Measurements from ENCODE around the gene FBXW7.

FBXW7 gene

DNA sequence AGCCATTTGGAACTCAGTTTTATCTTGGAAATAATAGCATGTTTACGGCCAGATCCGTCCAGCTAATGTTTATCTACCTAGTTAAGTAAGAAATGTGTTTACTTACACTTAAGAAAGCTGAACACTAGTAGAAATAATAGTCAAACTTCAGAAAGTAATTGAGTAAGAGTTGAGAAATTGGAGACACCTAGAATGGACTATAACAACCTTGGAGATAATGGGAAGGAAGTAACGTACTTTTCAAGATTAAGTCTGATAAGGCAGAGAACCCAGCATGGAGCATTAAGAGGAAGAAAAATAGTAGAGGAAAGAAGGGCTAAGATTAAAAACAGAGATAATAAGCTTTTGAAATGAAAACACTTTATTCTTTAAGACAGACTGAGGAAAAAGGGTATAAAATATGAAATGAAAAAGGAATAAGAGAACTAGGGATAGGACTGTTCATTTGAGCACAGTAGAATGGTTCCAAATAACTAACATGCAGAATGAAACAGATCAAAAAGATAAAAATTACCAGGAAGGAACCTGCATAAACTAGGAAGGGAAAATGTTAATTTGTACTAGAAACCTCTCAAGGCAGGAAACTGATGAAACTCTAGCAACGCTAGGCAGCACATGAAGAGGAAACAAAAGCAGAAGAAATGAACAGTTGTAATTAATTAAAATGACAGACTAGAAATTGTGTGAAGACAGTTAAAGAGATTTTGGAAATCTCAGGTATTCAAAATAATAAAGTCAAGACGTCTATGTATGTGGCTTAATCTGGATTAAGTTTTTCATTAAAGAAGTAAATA lies 71.7 kb downstream of the FBXW7 start:
- no peak for DNase-seq

DNA sequence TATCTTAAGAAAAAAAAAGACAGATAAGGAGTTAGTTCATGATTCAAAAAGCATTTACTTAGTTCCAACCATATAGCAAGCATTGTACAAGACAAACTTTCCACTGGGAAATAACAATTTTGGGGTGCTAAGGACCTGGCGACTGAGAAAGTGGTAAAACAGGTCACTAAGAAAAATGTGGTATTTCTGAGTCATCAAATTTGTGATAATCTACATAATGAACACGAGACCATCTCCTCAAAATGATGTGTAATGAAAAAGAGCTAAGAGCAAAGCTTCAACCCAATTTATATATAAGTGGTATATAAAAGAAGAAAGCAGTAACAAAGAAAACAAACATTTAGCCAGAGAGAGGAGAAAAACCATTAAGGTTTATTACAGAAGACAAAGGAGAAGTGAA lies 72.3 kb downstream of the FBXW7 start:
- DNase-seq = no peak

DNA sequence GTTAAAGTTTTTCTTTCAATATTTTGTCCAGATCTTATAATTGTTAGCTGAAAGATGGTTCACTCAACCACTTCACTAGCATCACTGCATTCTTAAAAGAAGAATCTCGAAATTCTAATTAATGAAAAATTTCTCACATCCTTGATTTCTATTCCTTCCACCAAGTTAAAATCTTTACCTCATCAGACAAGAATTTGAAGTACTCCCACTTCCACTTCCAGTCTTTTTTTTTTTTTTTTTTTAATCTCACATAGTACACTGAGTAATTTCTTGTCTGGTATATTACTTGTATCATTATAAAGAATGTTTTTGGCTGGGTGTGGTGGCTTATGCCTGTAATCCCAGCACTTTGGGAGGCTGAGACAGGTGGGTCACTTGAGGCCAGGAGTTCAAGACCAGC lies 73.2 kb downstream of the FBXW7 start:
- DNase-seq = no peak

DNA sequence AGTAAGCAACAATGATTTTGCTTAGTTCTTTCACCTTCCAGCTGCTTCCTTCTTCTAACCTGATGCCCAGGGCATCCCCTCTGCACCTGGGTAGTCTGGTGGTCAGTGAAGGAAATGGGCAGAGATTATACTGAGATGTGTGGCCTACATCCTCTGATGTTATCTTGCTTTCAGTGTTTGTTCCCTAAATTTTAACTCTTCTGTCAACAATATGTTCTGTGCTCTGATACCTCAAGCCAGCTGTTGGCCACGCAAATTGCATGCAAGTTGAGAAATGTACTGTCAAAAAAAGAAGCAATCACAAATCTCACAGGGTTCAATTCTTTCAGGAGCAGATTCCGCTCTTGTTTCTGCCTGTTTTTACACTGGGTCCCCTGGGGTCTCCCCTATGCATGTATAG lies 73.8 kb downstream of the FBXW7 start:
- no peak for DNase-seq

DNA sequence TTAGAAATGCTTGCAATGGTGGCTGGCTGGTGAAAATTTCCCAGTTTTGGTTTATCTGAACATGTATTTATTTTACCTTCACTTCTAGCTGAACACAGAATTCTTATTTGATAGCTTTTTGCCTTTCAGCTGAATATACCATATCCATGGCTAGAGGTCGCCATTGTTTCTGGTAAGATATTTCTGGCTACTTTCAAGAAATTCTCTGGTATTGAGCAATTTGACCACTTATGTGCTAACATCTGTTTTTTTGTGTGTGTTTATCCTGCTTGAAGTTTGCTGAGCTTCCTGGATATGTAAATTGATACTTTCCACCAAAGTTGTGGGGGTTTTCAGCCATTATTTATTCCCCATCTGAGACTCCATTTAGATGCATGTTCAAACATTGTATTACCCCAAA lies 75.4 kb downstream of the FBXW7 start:
- DNase-seq = no peak

DNA sequence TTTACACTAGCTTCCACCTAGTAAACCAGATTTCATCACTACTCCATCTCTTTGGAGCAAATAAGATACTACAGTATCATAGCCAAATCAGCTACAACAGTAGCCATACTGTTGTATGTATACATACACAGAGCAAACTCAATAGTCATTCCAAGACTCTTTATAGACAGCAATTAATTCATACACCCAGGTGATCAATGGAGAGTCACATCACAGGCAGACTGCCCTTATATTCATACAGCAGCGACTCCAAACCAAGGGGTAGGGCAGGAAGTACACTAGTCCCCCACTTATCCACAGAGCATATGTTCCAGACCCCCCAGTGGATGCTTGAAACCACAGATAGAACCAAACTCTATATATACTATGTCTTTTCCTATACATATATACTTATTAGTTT lies 76.6 kb downstream of the FBXW7 start:
- no peak for DNase-seq

DNA sequence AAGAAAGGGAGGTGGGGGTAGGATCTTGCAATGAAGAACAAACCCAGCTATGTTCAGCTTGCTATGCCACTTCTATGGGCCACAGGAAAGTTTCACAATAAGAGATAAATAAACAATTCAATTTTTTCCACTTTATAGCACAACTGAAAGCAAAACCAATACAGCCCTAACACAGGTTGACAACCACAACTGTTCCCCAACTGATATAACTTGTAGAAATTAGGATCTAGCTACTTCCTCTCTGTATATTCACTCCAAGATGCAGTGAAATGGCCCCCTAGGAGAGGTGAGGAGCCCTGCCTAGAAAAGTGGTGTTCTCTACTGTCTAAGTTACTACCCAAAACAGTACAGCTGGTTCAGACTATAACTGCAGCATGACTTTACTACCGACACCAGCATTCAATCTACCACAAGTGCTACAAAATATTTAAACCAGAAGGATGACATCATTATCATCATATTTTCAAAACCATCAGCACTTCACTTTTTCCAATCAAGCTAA lies 77.0 kb downstream of the FBXW7 start:
- DNase-seq = no peak

DNA sequence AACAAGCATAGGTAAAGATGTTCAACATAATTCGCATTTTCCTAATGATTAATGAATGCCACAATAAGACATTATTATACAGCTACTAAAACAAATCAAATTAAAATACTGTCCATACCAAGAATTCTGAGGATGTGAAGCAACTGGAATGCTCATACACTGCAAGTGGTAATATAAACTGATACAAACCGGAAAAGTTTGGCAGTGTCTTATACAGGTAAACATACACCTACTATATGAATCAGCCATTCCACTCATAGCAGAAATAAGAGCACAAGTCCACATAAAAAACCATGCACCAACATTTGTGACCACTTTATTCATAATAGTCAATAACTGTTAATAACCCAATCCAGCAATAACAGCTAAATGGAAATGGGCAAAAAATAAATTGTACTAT lies 79.3 kb downstream of the FBXW7 start:
- DNase-seq = no peak

DNA sequence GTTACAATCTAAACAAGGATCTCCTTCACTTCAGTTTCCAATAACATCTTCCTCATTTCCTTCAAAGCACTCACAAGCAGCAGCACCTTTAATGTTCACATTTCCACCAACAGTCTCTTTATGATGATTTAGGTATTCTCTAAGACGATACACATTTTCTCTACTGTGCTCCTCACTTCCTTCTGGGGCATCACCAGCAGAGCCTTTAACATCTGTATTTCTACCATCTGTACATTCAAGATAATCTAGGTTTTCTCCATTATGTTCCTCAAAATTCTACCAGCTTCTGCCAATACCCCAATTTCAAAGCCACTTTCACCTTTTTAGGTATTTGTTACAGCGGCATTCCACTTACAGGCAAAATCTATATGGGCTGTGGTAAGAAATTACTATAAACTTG lies 80.6 kb downstream of the FBXW7 start:
- no peak for DNase-seq

DNA sequence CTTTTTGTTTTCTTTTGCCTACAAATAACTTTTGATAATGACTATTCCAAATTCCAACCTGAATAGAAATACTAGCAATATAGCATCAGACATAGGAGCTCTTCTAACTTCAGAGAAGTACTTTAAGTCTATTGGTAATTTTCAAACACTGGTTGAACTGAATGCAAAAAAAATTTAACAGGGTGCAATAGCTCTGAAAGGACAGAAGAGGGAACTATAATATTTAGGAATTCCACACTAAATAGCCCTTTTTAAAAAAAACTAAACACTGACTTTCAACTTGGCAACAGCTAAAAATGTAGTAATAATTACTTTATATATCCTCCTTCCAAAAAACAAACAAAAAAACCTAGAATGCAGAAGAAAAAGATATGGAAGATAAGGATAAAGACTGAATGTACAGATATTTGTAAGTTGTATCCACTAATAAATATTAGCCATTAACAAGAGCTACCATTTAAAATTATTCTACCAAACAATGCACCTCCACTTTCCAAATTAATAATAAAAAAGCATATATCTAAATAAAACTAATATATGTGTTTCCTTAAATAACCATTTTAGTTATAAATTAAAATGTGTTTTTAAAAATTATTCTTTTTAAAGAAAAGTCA lies 81.4 kb downstream of the FBXW7 start:
- no peak for DNase-seq

DNA sequence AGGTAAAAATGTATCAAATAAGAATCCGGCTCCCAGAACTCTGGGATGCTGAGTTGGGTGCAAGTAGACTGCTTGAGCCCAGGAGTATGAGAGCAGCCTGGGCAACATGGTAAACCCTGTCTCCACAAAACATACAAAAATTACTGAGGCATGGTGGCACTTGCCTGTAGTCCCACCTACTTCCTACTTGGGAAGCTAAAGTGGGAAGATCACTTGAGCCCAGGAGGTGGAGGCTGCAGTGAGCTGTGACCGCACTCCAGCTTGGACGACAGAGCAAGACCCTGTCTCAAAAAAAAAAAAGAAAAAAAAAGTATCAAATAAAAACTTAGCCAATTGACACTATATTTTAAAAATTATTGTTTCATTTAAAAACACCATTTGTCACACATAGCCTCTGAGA lies 84.4 kb downstream of the FBXW7 start:
- DNase-seq = no peak

DNA sequence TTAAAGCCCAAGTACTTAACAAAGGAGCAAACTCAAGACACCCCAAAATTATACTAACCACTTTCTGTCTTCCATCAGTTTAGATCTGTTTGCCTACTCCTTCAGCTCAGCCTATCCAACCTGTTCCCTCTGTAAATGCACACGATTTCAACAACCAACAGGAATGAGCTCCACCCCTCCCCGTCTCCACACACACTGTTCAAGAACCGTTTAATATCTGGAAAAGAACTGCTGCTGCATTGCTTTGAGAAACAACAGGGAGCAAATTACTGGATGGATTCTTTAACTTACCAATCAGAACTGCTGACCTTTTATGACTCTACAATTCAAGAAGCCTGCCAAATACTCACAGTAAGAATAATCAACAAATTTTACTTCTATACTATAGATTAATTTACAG lies 87.0 kb downstream of the FBXW7 start:
- no peak for DNase-seq

DNA sequence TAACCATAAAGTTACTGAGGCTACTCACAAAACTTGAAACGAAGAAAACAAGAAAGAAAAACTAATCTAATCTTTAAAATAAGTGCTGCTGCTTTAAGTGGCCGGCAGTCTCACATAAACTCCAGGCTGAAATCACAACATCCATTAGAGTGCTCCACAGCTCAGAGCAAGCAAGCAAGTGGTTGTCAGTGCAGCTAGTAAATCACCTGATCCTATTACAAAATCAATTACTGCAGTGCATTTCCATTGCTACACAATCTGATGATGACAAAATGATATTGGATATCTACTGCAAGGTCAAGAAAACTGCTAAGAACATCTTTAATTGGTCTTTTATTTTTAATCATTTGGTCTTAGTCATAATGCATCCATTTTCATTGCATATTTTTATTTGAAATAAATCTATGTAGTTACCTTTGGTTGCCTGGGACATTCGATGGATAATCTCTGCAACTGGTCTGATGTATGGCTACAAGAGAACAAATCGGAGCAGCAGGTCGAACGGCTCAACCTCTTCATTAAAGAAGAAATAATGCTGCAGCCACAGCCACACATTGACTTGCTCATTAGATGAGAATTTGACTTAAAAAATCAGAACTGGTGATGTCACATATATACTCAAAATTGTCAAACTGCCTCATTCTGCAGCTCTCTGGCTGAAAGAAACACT lies 87.7 kb downstream of the FBXW7 start:
- DNase-seq = no peak

DNA sequence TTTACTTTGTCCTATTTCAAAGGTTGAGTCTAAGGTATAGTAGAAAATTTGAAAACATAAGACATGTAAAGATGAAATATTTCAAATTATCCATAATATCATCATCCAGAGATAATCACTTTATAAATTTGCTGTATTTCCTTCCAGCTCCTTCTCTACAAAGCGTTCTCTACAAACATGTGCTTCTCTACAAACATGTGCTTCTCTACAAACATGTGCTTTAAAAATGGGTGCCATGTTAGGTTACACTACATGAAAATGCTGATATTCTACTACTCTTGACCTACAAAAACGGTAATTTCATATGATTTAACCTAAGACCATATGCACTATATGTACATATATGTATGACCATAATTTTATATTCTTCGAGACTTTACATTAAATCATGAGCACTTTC lies 92.0 kb downstream of the FBXW7 start:
- no peak for DNase-seq

DNA sequence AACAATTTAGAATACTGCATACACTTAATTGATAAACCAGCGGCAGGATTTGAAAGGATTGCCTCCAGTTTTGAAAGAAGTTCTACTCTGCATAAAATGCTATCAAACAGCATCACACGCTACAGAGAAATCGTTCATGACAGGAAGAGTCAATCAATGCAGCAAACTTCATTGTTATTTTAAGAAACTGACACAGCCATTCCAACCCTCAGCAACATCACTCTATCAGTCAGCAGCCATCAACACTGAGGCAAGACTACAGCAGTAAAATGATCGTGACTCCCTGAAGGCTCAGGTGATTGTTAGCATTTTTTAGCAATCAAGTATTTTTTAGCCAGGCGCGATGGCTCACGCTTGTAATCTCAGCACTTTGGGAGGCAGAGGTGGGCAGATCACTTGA lies 98.3 kb downstream of the FBXW7 start:
- DNase-seq = no peak

DNA sequence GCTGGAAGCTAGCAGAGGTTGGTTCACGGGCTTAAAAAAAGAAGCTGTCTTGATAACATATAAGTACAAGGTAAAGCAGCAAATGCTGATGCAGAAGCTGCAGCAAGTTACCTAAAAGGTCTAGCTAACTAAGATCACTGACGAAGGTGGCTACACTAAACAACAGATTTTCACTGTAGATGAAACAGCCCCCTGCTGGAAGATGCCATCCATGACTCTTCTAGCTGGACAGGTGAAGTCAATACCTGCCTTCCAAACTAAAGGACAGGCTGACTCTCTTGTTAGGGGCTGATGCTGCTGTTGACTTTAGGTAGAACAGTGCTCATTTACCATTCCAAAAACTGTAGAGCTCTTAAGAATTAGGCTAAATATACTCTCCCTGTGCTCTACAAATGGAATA lies 99.5 kb downstream of the FBXW7 start:
- DNase-seq = no peak

DNA sequence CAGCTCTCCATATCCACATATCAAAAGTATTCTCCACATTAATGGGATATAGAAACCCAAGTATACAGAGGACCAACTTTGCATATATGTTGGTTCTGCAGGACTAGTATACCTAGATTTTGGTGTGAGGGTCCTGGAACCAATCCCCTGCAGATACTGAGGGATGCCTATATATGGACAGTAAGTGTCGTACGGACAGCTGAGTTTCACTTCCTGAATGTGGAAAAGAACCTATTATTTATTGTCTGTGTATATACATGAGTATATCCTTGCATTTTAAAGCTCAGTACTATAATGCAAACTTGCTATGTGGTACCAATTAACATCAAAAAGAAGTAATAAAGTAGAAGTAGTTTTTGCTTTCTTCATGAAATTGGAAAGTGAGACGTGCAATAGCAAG lies 101.9 kb downstream of the FBXW7 start:
- DNase-seq = no peak

DNA sequence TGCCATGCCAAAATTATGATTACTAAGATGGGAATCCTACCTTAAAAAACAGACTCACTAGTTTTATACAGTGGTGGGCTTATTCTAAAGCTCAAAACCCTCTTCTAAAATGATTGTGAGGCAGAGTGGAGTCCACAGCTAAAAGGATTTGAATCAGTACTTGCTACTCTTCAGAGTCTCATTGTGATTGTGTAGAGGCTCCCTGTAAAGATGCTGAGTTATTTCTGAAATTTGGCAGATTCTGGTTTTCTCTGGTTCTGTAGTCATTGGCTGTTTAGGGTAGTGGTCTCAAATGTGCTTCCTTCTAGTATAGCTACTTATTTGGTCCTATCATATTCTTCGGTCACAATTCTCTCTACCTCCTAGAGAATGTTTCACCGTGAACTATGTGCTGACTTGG lies 104.1 kb downstream of the FBXW7 start:
- DNase-seq = no peak

DNA sequence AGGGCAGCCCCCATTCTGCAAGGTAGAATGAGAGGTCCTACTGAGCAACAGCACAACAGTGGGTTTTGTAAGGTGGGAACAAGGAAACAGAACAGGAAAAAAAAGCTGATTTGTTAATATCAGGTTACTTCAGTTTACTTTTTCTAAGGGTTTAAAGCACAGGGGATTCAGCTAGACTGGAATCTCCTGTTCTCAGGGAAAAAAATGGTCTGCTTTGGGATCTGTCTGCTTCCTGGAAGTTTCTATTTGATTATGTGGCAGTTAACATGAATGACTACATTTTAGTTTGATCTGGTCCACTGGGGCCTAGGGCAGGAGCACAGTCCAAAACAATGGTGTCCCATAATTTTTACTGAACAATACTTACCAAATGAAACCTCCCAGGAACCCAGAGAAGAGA lies 104.6 kb downstream of the FBXW7 start:
- no peak for DNase-seq

DNA sequence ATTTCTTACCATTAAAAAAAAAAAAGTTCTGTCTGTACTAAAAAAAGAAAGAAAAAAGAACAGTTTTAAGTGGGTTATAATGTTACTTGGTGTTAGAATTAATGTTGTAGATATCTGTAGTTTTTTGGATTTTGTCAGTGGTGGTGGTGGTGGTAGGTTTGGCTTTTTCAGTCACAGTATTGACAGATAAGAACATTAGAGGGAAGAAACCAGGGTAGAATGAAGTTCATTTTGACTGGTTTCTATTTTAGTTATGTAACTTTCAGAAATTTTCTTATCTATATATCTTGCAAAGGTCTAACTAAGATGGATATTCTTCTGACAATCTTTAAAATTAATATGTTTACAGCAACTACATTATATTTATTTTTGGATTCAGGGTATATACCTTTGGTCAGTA lies 105.4 kb downstream of the FBXW7 start:
- DNase-seq = no peak

DNA sequence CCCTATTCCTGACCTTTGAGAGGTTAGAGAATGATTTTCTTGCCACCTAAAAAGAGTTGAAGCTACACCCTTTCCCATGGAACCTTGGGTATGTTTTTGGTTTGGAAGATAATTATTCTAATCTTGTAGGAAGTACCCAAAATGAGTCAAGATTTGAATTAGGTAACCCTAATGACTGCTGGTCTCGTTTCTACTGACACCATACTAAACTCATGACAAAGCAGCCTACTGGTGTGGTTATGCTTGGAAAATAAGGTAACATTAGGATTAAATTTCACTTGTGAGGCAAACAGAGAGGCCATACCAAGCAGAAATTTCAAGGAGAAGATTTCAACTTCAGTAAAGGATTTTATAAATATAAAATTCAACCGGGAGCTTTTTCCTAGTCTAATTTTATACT lies 107.9 kb downstream of the FBXW7 start:
- no peak for DNase-seq

DNA sequence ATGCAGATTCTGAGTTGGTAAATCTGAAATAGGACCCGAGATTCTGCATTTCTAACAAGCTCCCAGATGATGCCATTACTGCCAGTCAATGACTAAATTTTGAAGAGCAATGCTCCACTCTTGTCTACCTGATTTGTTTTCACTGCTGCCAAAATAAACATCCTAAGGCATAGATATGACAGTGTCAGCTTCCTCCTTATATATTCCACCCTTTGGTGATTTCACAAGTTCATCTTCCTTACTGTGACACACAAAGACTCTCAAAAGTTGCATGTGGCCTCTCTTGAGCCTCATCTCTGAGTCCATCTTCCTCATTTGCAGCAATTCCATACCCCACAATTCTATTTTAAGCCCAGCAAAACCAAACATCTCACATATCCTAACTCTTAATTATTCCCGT lies 110.9 kb downstream of the FBXW7 start:
- no peak for DNase-seq

DNA sequence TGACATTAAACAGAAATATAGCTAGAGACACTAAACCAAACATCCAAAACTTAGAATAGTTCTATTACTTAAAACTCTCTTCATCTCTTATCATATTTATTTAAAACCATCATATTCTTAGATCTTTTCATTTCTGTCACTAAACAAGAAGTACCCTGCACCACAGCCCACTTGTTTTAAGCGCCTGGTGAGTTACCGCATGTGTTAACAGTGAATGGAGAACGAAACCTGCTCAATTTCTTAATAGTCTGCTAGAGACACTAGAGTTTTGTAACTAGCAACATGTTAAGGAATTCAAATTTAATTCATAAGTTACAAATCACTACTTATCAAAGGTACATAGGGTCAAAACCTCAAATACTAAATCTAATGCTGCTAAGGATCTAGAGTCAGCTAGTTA lies 111.5 kb downstream of the FBXW7 start:
- no peak for DNase-seq

DNA sequence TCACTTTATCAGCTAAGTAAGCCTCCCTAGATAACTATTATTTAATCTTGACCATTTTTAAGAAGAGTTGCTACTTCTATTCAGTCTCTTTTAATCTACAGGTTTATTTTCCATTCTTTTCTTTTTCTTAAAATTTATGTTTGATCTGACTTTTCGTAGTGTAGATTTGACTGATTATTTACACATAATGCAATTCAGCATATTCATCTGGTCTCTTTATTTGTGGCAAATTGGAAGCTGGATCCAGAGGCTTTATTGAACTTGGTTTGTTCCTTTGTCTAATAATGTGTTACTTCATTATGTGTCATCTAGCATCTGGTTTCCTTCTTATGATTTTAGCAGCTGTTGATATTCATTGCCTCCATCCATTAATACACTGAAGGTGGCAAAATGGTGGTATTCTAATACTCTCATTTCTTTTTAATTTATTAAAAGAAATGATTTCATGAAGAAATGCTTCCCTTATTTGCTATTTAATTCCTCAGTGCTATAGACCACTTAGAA lies 113.0 kb downstream of the FBXW7 start:
- no peak for DNase-seq
